Measurements from ENCODE around the gene TTC8. TPM values are rescaled to one million over a fixed set of nuclear protein-coding genes. Genes with fewer than 3 reads are reported as not detected.
A peak's percentile ranks its signal among the peaks of the same experiment; 100 is the strongest.
"Not testable (repeated sequence)": the region's sequence is repeated elsewhere in the genome, so short reads cannot be mapped to it uniquely, and the experiment has no call there.

The TTC8 gene
- total RNA-seq, 2 donors from 2014 or later = 2.8 to 3.4 TPM

GRCh38 chr14:88802596-88802995 is 21.9 kb upstream of the TTC8 start:
- no peak overlapping the region for H3K4me3 Mint-ChIP-seq

GRCh38 chr14:88804035-88804434 is 20.4 kb upstream of the TTC8 start:
- ATAC-seq (no peak), DNase-seq (no peak)
- H3K27ac Mint-ChIP-seq = no peak overlapping the region
- H3K36me3 Mint-ChIP-seq (ENCODE audit: low read depth) = peaks cover 2% of the 10 kb centered on the region
- no peaks in the 10 kb centered on the region for H3K4me1 Mint-ChIP-seq
- peaks cover 33% of the 10 kb centered on the region for H3K27me3 Mint-ChIP-seq
- no peaks in the 10 kb centered on the region for H3K9me3 ChIP-seq (ENCODE audit: control insufficient read depth, low read length, poor library complexity, severe bottlenecking)
- no peak overlapping the region for H3K4me3 Mint-ChIP-seq

More at GRCh38 chr14:88802596-88802995, 21.9 kb upstream of the TTC8 start:
- ATAC-seq (no peak), DNase-seq (no peak)
- Mint-ChIP-seq H3K4me1 (peaks cover 3% of the 10 kb centered on the region), H3K27ac (no peak overlapping the region), H3K36me3 (ENCODE audit: low read depth) (peaks cover 2% of the 10 kb centered on the region), H3K27me3 (peaks cover 33% of the 10 kb centered on the region)
- H3K9me3 ChIP-seq (ENCODE audit: control insufficient read depth, low read length, poor library complexity, severe bottlenecking) = no peaks in the 10 kb centered on the region

- Mint-ChIP-seq H3K4me3 (no peak overlapping the region), H3K4me1 (no peaks in the 10 kb centered on the region), H3K36me3 (ENCODE audit: low read depth) (peaks cover 2% of the 10 kb centered on the region), H3K27ac (no peak overlapping the region), H3K27me3 (peaks cover 33% of the 10 kb centered on the region)
- H3K9me3 ChIP-seq (ENCODE audit: control insufficient read depth, low read length, poor library complexity, severe bottlenecking) = no peaks in the 10 kb centered on the region
- DNase-seq (no peak), ATAC-seq (no peak)
Measured at GRCh38 chr14:88804477-88804876, 20.0 kb upstream of the TTC8 start.

- peaks cover 39% of the 10 kb centered on the region for H3K27me3 Mint-ChIP-seq
- DNase-seq (no peak), ATAC-seq (no peak)
- H3K36me3 Mint-ChIP-seq (ENCODE audit: low read depth) = peaks cover 5% of the 10 kb centered on the region
- H3K4me3 Mint-ChIP-seq = no peak overlapping the region
- no peak overlapping the region for H3K27ac Mint-ChIP-seq
- H3K9me3 ChIP-seq (ENCODE audit: control insufficient read depth, low read length, poor library complexity, severe bottlenecking) = no peaks in the 10 kb centered on the region
- no peaks in the 10 kb centered on the region for H3K4me1 Mint-ChIP-seq
Measured at GRCh38 chr14:88808359-88808758, 16.1 kb upstream of the TTC8 start.

- Mint-ChIP-seq H3K4me3 (no peak overlapping the region), H3K27me3 (peaks cover 64% of the 10 kb centered on the region), H3K4me1 (peaks cover 4% of the 10 kb centered on the region), H3K27ac (no peak overlapping the region), H3K36me3 (ENCODE audit: low read depth) (peaks cover 12% of the 10 kb centered on the region)
- ATAC-seq (no peak), DNase-seq (no peak)
- H3K9me3 ChIP-seq (ENCODE audit: control insufficient read depth, low read length, poor library complexity, severe bottlenecking) = no peaks in the 10 kb centered on the region
Measured at GRCh38 chr14:88815980-88816379, 8.5 kb upstream of the TTC8 start.

GRCh38 chr14:88818018-88818417 is 6.4 kb upstream of the TTC8 start:
- no peak overlapping the region for H3K4me3 Mint-ChIP-seq
- peaks cover 4% of the 10 kb centered on the region for H3K4me1 Mint-ChIP-seq
- H3K36me3 Mint-ChIP-seq (ENCODE audit: low read depth) = peaks cover 10% of the 10 kb centered on the region
- DNase-seq = no peak
- no peaks in the 10 kb centered on the region for H3K9me3 ChIP-seq (ENCODE audit: control insufficient read depth, low read length, poor library complexity, severe bottlenecking)
- H3K27ac Mint-ChIP-seq = no peak overlapping the region
- ATAC-seq = no peak
- peaks cover 51% of the 10 kb centered on the region for H3K27me3 Mint-ChIP-seq

GRCh38 chr14:88819674-88820073 is 4.8 kb upstream of the TTC8 start:
- not testable (repeated sequence) for DNase-seq; ATAC-seq; H3K36me3 Mint-ChIP-seq (ENCODE audit: low read depth); H3K4me3 Mint-ChIP-seq; H3K4me1 Mint-ChIP-seq; H3K27ac Mint-ChIP-seq; H3K9me3 ChIP-seq (ENCODE audit: control insufficient read depth, low read length, poor library complexity, severe bottlenecking)
- peaks cover 48% of the 10 kb centered on the region for H3K27me3 Mint-ChIP-seq

GRCh38 chr14:88821378-88821777 is 3.1 kb upstream of the TTC8 start:
- no peaks in the 10 kb centered on the region for H3K9me3 ChIP-seq (ENCODE audit: control insufficient read depth, low read length, poor library complexity, severe bottlenecking)
- H3K4me1 Mint-ChIP-seq = peaks cover 9% of the 10 kb centered on the region
- no peak overlapping the region for H3K27ac Mint-ChIP-seq
- H3K4me3 Mint-ChIP-seq = no peak overlapping the region
- DNase-seq = no peak
- H3K27me3 Mint-ChIP-seq = peaks cover 38% of the 10 kb centered on the region
- no peak for ATAC-seq
- H3K36me3 Mint-ChIP-seq (ENCODE audit: low read depth) = peaks cover 7% of the 10 kb centered on the region

- ATAC-seq = no peak
- Mint-ChIP-seq H3K27me3 (peaks cover 37% of the 10 kb centered on the region), H3K27ac (no peak overlapping the region), H3K36me3 (ENCODE audit: low read depth) (peaks cover 7% of the 10 kb centered on the region), H3K4me3 (no peak overlapping the region), H3K4me1 (peaks cover 9% of the 10 kb centered on the region)
- H3K9me3 ChIP-seq (ENCODE audit: control insufficient read depth, low read length, poor library complexity, severe bottlenecking) = no peaks in the 10 kb centered on the region
- no peak for DNase-seq
Measured at GRCh38 chr14:88821888-88822287, 2.6 kb upstream of the TTC8 start.

- no peak for DNase-seq
- H3K4me3 Mint-ChIP-seq = peak overlapping the region; percentile 87
- no peaks in the 10 kb centered on the region for H3K9me3 ChIP-seq (ENCODE audit: control insufficient read depth, low read length, poor library complexity, severe bottlenecking)
- H3K27me3 Mint-ChIP-seq = peaks cover 19% of the 10 kb centered on the region
- H3K4me1 Mint-ChIP-seq = peaks cover 9% of the 10 kb centered on the region
- peaks cover 3% of the 10 kb centered on the region for H3K36me3 Mint-ChIP-seq (ENCODE audit: low read depth)
- peak overlapping the region; percentile 97 for H3K27ac Mint-ChIP-seq
- peak; percentile 0 for ATAC-seq
Measured at GRCh38 chr14:88823968-88824313, 510 bp upstream of the TTC8 start.

GRCh38 chr14:88825078-88825458 is 617 bp downstream of the TTC8 start:
- DNase-seq (no peak), ATAC-seq (no peak)
- Mint-ChIP-seq H3K27ac (peak overlapping the region; percentile 97), H3K36me3 (ENCODE audit: low read depth) (no peaks in the 10 kb centered on the region), H3K4me3 (peak overlapping the region; percentile 87), H3K27me3 (peaks cover 8% of the 10 kb centered on the region), H3K4me1 (peaks cover 9% of the 10 kb centered on the region)
- no peaks in the 10 kb centered on the region for H3K9me3 ChIP-seq (ENCODE audit: control insufficient read depth, low read length, poor library complexity, severe bottlenecking)

- Mint-ChIP-seq H3K27me3 (peaks cover 3% of the 10 kb centered on the region), H3K4me1 (peaks cover 9% of the 10 kb centered on the region), H3K27ac (peak overlapping the region; percentile 97), H3K36me3 (ENCODE audit: low read depth) (no peaks in the 10 kb centered on the region), H3K4me3 (peak overlapping the region; percentile 87)
- H3K9me3 ChIP-seq (ENCODE audit: control insufficient read depth, low read length, poor library complexity, severe bottlenecking) = no peaks in the 10 kb centered on the region
- ATAC-seq (no peak), DNase-seq (no peak)
Measured at GRCh38 chr14:88825503-88825902, 1.1 kb downstream of the TTC8 start.

GRCh38 chr14:88829188-88829587 is 4.7 kb downstream of the TTC8 start:
- H3K4me1 Mint-ChIP-seq = peaks cover 8% of the 10 kb centered on the region
- no peak overlapping the region for H3K4me3 Mint-ChIP-seq
- no peaks in the 10 kb centered on the region for H3K9me3 ChIP-seq (ENCODE audit: control insufficient read depth, low read length, poor library complexity, severe bottlenecking)
- ATAC-seq = no peak
- DNase-seq = no peak
- H3K36me3 Mint-ChIP-seq (ENCODE audit: low read depth) = peaks cover 5% of the 10 kb centered on the region
- no peak overlapping the region for H3K27ac Mint-ChIP-seq
- H3K27me3 Mint-ChIP-seq = peaks cover 7% of the 10 kb centered on the region

- peaks cover 7% of the 10 kb centered on the region for H3K27me3 Mint-ChIP-seq
- H3K9me3 ChIP-seq (ENCODE audit: control insufficient read depth, low read length, poor library complexity, severe bottlenecking) = no peaks in the 10 kb centered on the region
- H3K4me3 Mint-ChIP-seq = no peak overlapping the region
- DNase-seq (no peak), ATAC-seq (no peak)
- H3K27ac Mint-ChIP-seq = no peak overlapping the region
- H3K36me3 Mint-ChIP-seq (ENCODE audit: low read depth) = peaks cover 5% of the 10 kb centered on the region
- peaks cover 8% of the 10 kb centered on the region for H3K4me1 Mint-ChIP-seq
Measured at GRCh38 chr14:88829685-88830302, 5.3 kb downstream of the TTC8 start.

All from T-helper 17 cell (primary cell).